HEK293 (cell line): ENCODE data around the gene KCTD11.

Experiments
- CTCF ChIA-PET: fragments of 350-600 bp; formaldehyde crosslinking; extraction: SDS; loops from one replicate; lab custom pipeline; 2021; ENCODE audit warnings: antibody characterized with exemption; lab: Yijun Ruan, JAX
- POLR2A ChIA-PET: fragments of 300-600 bp; formaldehyde crosslinking; extraction: SDS; loops from one replicate; lab custom pipeline; 2020; ENCODE audit warnings: antibody characterized with exemption, inconsistent platforms; lab: Yijun Ruan, JAX
- H3K27ac ChIP-seq: fragments of 200-500 bp; sonication (Bioruptor generic); 2 replicates; pipeline ENCODE4 v1.5.1; 2014; ENCODE audit warnings: low read depth, low read length, control low read depth, inconsistent platforms; ENCODE audit errors: extremely low read depth
- H3K36me3 ChIP-seq, 2 experiments: fragments of 200-500 bp in 1 of 2; sonication (Bioruptor generic) in 1 of 2; 1 replicate in 1 of 2; 2 replicates in 1 of 2; pipeline ENCODE4 v1.5.1; 2014 to 2017; ENCODE audit warnings: inconsistent platforms in 2 of 2, low read length in 2 of 2; ENCODE audit not compliant: control insufficient read depth in 2 of 2, insufficient read depth in 1 of 2
- H3K4me1 ChIP-seq: fragments of 200-500 bp; sonication (Bioruptor generic); 2 replicates; pipeline ENCODE4 v1.5.1; 2014; ENCODE audit warnings: mild to moderate bottlenecking, low read length, inconsistent platforms; ENCODE audit not compliant: control insufficient read depth, insufficient read depth
- H3K4me3 ChIP-seq: 2 replicates; pipeline ENCODE4 v1.5.1; 2011; ENCODE audit warnings: low read depth, mild to moderate bottlenecking, control low read depth, low read length, moderate library complexity
- H3K9me3 ChIP-seq: fragments of 200-500 bp; sonication (Bioruptor generic); 2 replicates; pipeline ENCODE4 v1.5.1; 2014; ENCODE audit warnings: low read depth, low read length, inconsistent platforms; ENCODE audit not compliant: control insufficient read depth, insufficient read depth
- BCL6B ChIP-seq: fragments of 450-650 bp; formaldehyde crosslinking; IDR thresholded peaks from 2 replicates; pipeline ENCODE4 v1.5.1; 2017; ENCODE audit warnings: missing biosample characterization, missing genetic modification characterization
- KLF16 ChIP-seq: fragments of 450-650 bp; formaldehyde crosslinking; IDR thresholded peaks from 2 replicates; pipeline ENCODE4 v1.5.1; 2017; ENCODE audit warnings: missing biosample characterization, missing genetic modification characterization
- SCRT1 ChIP-seq: fragments of 450-650 bp; formaldehyde crosslinking; IDR thresholded peaks from 2 replicates; pipeline ENCODE4 v1.5.1; 2016; ENCODE audit warnings: missing biosample characterization, missing genetic modification characterization, borderline replicate concordance
- ZEB2 ChIP-seq: fragments of 450-650 bp; formaldehyde crosslinking; IDR thresholded peaks from 2 replicates; pipeline ENCODE4 v1.5.1; 2016; ENCODE audit warnings: missing biosample characterization, missing genetic modification characterization
- ZFP3 ChIP-seq: fragments of 450-650 bp; formaldehyde crosslinking; IDR thresholded peaks from 2 replicates; pipeline ENCODE4 v1.5.1; 2016; ENCODE audit warnings: low read depth, missing biosample characterization, missing genetic modification characterization
- ZFP41 ChIP-seq: fragments of 450-650 bp; formaldehyde crosslinking; IDR thresholded peaks from 2 replicates; pipeline ENCODE4 v1.5.1; 2016; ENCODE audit warnings: missing biosample characterization, missing genetic modification characterization, borderline replicate concordance
- ZNF169 ChIP-seq: fragments of 450-650 bp; formaldehyde crosslinking; IDR thresholded peaks from 2 replicates; pipeline ENCODE4 v1.5.1; 2016; ENCODE audit warnings: missing biosample characterization, missing genetic modification characterization
- ZNF292 ChIP-seq: fragments of 450-650 bp; formaldehyde crosslinking; IDR thresholded peaks from 2 replicates; pipeline ENCODE4 v1.5.1; 2016; ENCODE audit warnings: low read depth, missing biosample characterization, missing genetic modification characterization, borderline replicate concordance
- ZNF335 ChIP-seq: fragments of 450-650 bp; formaldehyde crosslinking; conservative IDR thresholded peaks from 2 replicates; pipeline ENCODE4 v1.5.1; 2016; ENCODE audit warnings: missing biosample characterization, missing genetic modification characterization
- ZNF354C ChIP-seq: fragments of 450-650 bp; formaldehyde crosslinking; IDR thresholded peaks from 2 replicates; pipeline ENCODE4 v1.5.1; 2016; ENCODE audit warnings: missing biosample characterization, missing genetic modification characterization, low read depth, borderline replicate concordance
- ZNF366 ChIP-seq: fragments of 450-650 bp; formaldehyde crosslinking; conservative IDR thresholded peaks from 2 replicates; pipeline ENCODE4 v1.5.1; 2016; ENCODE audit warnings: missing biosample characterization, missing genetic modification characterization
- ZNF37A ChIP-seq: fragments of 450-650 bp; IDR thresholded peaks from 2 replicates; pipeline ENCODE4 v1.5.1; 2018; ENCODE audit warnings: missing biosample characterization, missing genetic modification characterization
- ZNF449 ChIP-seq: fragments of 450-650 bp; formaldehyde crosslinking; IDR thresholded peaks from 2 replicates; pipeline ENCODE4 v1.5.1; 2017; ENCODE audit warnings: missing biosample characterization, mild to moderate bottlenecking, missing genetic modification characterization, moderate library complexity
- ZNF473 ChIP-seq: fragments of 450-650 bp; formaldehyde crosslinking; IDR thresholded peaks from 2 replicates; pipeline ENCODE4 v1.5.1; 2017; ENCODE audit warnings: missing biosample characterization, missing genetic modification characterization
- ZNF555 ChIP-seq: fragments of 450-650 bp; formaldehyde crosslinking; conservative IDR thresholded peaks from 2 replicates; pipeline ENCODE4 v1.5.1; 2017; ENCODE audit warnings: missing biosample characterization, mild to moderate bottlenecking, missing genetic modification characterization, inconsistent platforms
- ZNF561 ChIP-seq: fragments of 450-650 bp; IDR thresholded peaks from 2 replicates; pipeline ENCODE4 v1.5.1; 2018; ENCODE audit warnings: missing biosample characterization, missing genetic modification characterization, borderline replicate concordance
- ZNF585B ChIP-seq: fragments of 450-650 bp; formaldehyde crosslinking; IDR thresholded peaks from 2 replicates; pipeline ENCODE4 v1.5.1; 2016; ENCODE audit warnings: missing biosample characterization, missing genetic modification characterization
- ZNF629 ChIP-seq: fragments of 450-650 bp; formaldehyde crosslinking; IDR thresholded peaks from 2 replicates; pipeline ENCODE4 v1.5.1; 2017; ENCODE audit warnings: missing biosample characterization, missing genetic modification characterization
- ZNF701 ChIP-seq: fragments of 450-650 bp; formaldehyde crosslinking; IDR thresholded peaks from 2 replicates; pipeline ENCODE4 v1.5.1; 2016; ENCODE audit warnings: missing biosample characterization, missing genetic modification characterization
- ZNF776 ChIP-seq: fragments of 450-650 bp; formaldehyde crosslinking; IDR thresholded peaks from 2 replicates; pipeline ENCODE4 v1.5.0; 2017; ENCODE audit warnings: missing biosample characterization, missing genetic modification characterization, borderline replicate concordance
- ZNF777 ChIP-seq: fragments of 450-650 bp; formaldehyde crosslinking; IDR thresholded peaks from 2 replicates; pipeline ENCODE4 v1.5.1; 2017; ENCODE audit warnings: missing biosample characterization, missing genetic modification characterization, borderline replicate concordance
- ZNF830 ChIP-seq: fragments of 450-650 bp; IDR thresholded peaks from 2 replicates; pipeline ENCODE4 v1.5.0; 2018; ENCODE audit warnings: missing biosample characterization, missing genetic modification characterization, low read depth, mild to moderate bottlenecking, moderate library complexity
- TF ChIP-seq, protein P1 (sequence below): fragments of 450-650 bp; formaldehyde crosslinking; IDR thresholded peaks from 2 replicates; pipeline ENCODE4 v1.5.1; 2016; ENCODE audit warnings: missing biosample characterization, missing genetic modification characterization
- TF ChIP-seq, protein P2 (sequence below): fragments of 450-650 bp; formaldehyde crosslinking; IDR thresholded peaks from 2 replicates; pipeline ENCODE4 v1.5.1; 2016; ENCODE audit warnings: missing biosample characterization, missing genetic modification characterization
- TF ChIP-seq, protein P3 (sequence below): fragments of 450-650 bp; formaldehyde crosslinking; IDR thresholded peaks from 2 replicates; pipeline ENCODE4 v1.5.1; 2017; ENCODE audit warnings: missing biosample characterization, missing genetic modification characterization

KCTD11 gene

DNA sequence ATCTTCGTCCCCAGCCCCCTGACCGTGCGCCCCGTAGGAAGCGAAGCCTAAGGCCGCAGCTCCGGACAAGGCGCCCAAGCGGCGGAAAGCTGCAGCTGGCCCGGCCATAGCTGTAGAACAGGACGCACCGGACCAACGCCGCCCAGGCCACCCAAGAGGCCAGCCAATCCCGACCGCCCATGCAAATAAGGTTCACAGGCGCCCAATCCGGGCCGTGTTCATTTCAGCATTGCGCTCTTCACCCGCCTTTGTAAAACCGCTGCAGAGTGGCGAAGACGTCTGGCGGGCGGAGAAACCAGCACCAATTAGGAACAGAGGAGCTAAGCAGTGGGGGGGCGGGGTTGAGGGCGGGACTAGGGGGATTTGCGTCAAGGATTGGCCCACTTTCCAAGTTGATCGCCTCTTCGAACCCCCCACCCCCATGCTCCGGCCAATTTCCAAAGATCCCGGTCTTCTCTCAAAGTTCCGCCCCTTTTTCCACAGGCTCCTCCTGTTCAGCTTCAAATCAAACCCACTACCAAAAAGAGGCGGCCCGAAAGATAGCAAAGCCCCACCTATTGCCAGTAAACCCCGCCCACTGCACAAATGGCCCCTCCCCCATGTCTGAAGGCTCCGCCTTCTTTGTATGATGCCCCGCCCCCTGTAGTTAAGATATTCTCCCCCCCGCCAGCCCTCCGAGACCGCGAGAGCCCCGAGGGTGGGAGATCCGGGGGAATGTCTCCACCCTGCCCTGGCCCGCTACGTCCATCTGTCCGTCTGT lies 52.2 kb downstream of the KCTD11 start, which contains the start of gene TMEM256:
TSS of gene TMEM256 (minus strand) at position 121 of the 760 bp plus-strand sequence. CDS start at position 108, 13 bp downstream.
- Histone ChIP-seq H3K9me3 (no peaks in the 10 kb centered on the region), H3K4me3 (peak within 1 kb of the TSS; percentile 83), H3K27ac (peak within 1 kb of the TSS; percentile 81), H3K36me3 (peaks cover 6 to 14% of the 10 kb centered on the region in 2 experiments; a peak in 2 of 3 replicates), H3K4me1 (peaks cover 8% of the 10 kb centered on the region)
- ChIA-PET POLR2A (interaction anchor here (0.5 to 3.2 kb wide), 62 partner anchors 9 to 1922 kb away, joined by 3 to 67 read pairs (median 5); partner anchors contain the start of genes ACADVL, ATP1B2, CD68 and CHRNB1), CTCF (interaction anchor here (0.6 to 2.7 kb wide), 9 partner anchors 10 to 318 kb away, joined by 3 to 21 read pairs (median 3); partner anchors contain the start of gene PLSCR3)
- TF ChIP-seq, protein P1, sequence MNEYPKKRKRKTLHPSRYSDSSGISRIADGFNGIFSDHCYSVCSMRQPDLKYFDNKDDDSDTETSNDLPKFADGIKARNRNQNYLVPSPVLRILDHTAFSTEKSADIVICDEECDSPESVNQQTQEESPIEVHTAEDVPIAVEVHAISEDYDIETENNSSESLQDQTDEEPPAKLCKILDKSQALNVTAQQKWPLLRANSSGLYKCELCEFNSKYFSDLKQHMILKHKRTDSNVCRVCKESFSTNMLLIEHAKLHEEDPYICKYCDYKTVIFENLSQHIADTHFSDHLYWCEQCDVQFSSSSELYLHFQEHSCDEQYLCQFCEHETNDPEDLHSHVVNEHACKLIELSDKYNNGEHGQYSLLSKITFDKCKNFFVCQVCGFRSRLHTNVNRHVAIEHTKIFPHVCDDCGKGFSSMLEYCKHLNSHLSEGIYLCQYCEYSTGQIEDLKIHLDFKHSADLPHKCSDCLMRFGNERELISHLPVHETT (tag by site-specific recombination) = no peak
- TF ChIP-seq ZNF366 (tag by site-specific recombination) = peak; percentile 55; the same call in 1 of the 2 replicates
- no peak for TF ChIP-seq ZNF555 (tag by site-specific recombination)
- no peak for TF ChIP-seq ZNF292
- TF ChIP-seq ZNF830 (tag by site-specific recombination) = no peak
- no peak for TF ChIP-seq ZNF701 (tag by site-specific recombination)
- TF ChIP-seq ZNF629 (tag by site-specific recombination) = peak; percentile 41; the same call in 1 of the 2 replicates
- TF ChIP-seq ZNF335 = peak; percentile 76
- 0 out of 2 replicates have a peak, but pooled peaks have one; percentile 56 for TF ChIP-seq KLF16 (tag by site-specific recombination)
- no peak for TF ChIP-seq BCL6B
- no peak for TF ChIP-seq ZNF561
- TF ChIP-seq, protein P2, sequence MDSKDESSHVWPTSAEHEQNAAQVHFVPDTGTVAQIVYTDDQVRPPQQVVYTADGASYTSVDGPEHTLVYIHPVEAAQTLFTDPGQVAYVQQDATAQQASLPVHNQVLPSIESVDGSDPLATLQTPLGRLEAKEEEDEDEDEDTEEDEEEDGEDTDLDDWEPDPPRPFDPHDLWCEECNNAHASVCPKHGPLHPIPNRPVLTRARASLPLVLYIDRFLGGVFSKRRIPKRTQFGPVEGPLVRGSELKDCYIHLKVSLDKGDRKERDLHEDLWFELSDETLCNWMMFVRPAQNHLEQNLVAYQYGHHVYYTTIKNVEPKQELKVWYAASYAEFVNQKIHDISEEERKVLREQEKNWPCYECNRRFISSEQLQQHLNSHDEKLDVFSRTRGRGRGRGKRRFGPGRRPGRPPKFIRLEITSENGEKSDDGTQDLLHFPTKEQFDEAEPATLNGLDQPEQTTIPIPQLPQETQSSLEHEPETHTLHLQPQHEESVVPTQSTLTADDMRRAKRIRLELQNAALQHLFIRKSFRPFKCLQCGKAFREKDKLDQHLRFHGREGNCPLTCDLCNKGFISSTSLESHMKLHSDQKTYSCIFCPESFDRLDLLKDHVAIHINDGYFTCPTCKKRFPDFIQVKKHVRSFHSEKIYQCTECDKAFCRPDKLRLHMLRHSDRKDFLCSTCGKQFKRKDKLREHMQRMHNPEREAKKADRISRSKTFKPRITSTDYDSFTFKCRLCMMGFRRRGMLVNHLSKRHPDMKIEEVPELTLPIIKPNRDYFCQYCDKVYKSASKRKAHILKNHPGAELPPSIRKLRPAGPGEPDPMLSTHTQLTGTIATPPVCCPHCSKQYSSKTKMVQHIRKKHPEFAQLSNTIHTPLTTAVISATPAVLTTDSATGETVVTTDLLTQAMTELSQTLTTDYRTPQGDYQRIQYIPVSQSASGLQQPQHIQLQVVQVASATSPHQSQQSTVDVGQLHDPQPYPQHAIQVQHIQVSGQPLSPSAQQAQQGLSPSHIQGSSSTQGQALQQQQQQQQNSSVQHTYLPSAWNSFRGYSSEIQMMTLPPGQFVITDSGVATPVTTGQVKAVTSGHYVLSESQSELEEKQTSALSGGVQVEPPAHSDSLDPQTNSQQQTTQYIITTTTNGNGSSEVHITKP (tag by site-specific recombination) = peak; percentile 96
- TF ChIP-seq SCRT1 (tag by site-specific recombination) = no peak
- TF ChIP-seq ZNF473 = no peak
- no peak for TF ChIP-seq ZNF776 (tag by site-specific recombination)
- TF ChIP-seq ZEB2 (tag by site-specific recombination) = peak; percentile 39; the same call in 1 of the 2 replicates
- no peak for TF ChIP-seq ZNF169
- TF ChIP-seq ZFP41 (tag by site-specific recombination) = no peak
- TF ChIP-seq, protein P3, sequence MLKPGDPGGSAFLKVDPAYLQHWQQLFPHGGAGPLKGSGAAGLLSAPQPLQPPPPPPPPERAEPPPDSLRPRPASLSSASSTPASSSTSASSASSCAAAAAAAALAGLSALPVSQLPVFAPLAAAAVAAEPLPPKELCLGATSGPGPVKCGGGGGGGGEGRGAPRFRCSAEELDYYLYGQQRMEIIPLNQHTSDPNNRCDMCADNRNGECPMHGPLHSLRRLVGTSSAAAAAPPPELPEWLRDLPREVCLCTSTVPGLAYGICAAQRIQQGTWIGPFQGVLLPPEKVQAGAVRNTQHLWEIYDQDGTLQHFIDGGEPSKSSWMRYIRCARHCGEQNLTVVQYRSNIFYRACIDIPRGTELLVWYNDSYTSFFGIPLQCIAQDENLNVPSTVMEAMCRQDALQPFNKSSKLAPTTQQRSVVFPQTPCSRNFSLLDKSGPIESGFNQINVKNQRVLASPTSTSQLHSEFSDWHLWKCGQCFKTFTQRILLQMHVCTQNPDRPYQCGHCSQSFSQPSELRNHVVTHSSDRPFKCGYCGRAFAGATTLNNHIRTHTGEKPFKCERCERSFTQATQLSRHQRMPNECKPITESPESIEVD (tag by site-specific recombination) = no peak
- no peak for TF ChIP-seq ZNF37A (tag by site-specific recombination)
- TF ChIP-seq ZNF585B (tag by site-specific recombination) = no peak
- TF ChIP-seq ZNF354C (tag by site-specific recombination) = no peak
- peak; percentile 78 for TF ChIP-seq ZNF449 (tag by site-specific recombination)
- TF ChIP-seq ZFP3 (tag by site-specific recombination) = no peak
- TF ChIP-seq ZNF777 (tag by site-specific recombination) = no peak
